Astrocyte (in vitro differentiated cells and primary cell): Measurements from ENCODE around the gene LPGAT1. TPM values are rescaled to one million over a fixed set of nuclear protein-coding genes. Genes with fewer than 3 reads are reported as not detected.

Source experiments
- DNase-seq: peaks from one replicate; pipeline ENCODE4 v3.0.0-alpha.2; 2010; ENCODE audit warnings: low read depth
- FAIRE-seq: peaks from 2 replicates; lab custom pipeline; 2011; peaks lifted over from hg19 to GRCh38; lab: Jason Lieb, UNC
- H2AFZ ChIP-seq: 2 replicates; pipeline ENCODE4 v1.6.0; 2012; ENCODE audit warnings: low read depth, low read length, inconsistent platforms
- H3K27ac ChIP-seq: 2 replicates; pipeline ENCODE4 v1.5.1; 2011; ENCODE audit warnings: low read depth, low read length, inconsistent platforms
- H3K27me3 ChIP-seq: 2 replicates; pipeline ENCODE4 v1.6.0; 2011; ENCODE audit warnings: low read length, inconsistent platforms; ENCODE audit not compliant: insufficient read depth
- H3K36me3 ChIP-seq: 2 replicates; pipeline ENCODE4 v1.5.1; 2011; ENCODE audit warnings: low read length, inconsistent platforms; ENCODE audit not compliant: insufficient read depth
- H3K4me1 ChIP-seq: 2 replicates; pipeline ENCODE4 v1.5.1; 2011; ENCODE audit warnings: low read length, inconsistent platforms; ENCODE audit not compliant: insufficient read depth
- H3K4me2 ChIP-seq: 2 replicates; pipeline ENCODE4 v1.6.0; 2012; ENCODE audit warnings: low read length, inconsistent platforms
- H3K4me3 ChIP-seq: 2 replicates; pipeline ENCODE4 v1.5.1; 2011; ENCODE audit warnings: low read depth, mild to moderate bottlenecking, low read length, inconsistent platforms; ENCODE audit not compliant: insufficient read depth
- H3K79me2 ChIP-seq: 2 replicates; pipeline ENCODE4 v1.6.0; 2012; ENCODE audit warnings: mild to moderate bottlenecking, low read length, inconsistent platforms; ENCODE audit not compliant: insufficient read depth
- H3K9ac ChIP-seq: 2 replicates; pipeline ENCODE4 v1.6.0; 2012; ENCODE audit warnings: mild to moderate bottlenecking, low read length, inconsistent platforms
- H3K9me3 ChIP-seq: 2 replicates; pipeline ENCODE4 v1.5.1; 2012; ENCODE audit warnings: low read depth, mild to moderate bottlenecking, low read length, inconsistent platforms; ENCODE audit not compliant: insufficient read depth
- H4K20me1 ChIP-seq: 2 replicates; pipeline ENCODE4 v1.6.0; 2012; ENCODE audit warnings: low read length, inconsistent platforms; ENCODE audit not compliant: insufficient read depth
- H3K27ac Mint-ChIP-seq: one replicate; pipeline ENCODE4 v1.8.0; 2021; ENCODE audit warnings: mild to moderate bottlenecking, mixed read lengths; ENCODE audit not compliant: unreplicated experiment
- H3K27me3 Mint-ChIP-seq: one replicate; pipeline ENCODE4 v1.8.0; 2021; ENCODE audit warnings: low read depth, mixed read lengths; ENCODE audit not compliant: unreplicated experiment
- H3K36me3 Mint-ChIP-seq: one replicate; pipeline ENCODE4 v1.8.0; 2021; ENCODE audit warnings: low read depth, mixed read lengths; ENCODE audit not compliant: unreplicated experiment
- H3K4me1 Mint-ChIP-seq: one replicate; pipeline ENCODE4 v1.8.0; 2021; ENCODE audit warnings: low read depth, mixed read lengths; ENCODE audit not compliant: unreplicated experiment
- H3K4me3 Mint-ChIP-seq: one replicate; pipeline ENCODE4 v1.8.0; 2021; ENCODE audit warnings: mild to moderate bottlenecking, moderate library complexity, mixed read lengths; ENCODE audit not compliant: unreplicated experiment
- H3K9me3 Mint-ChIP-seq: one replicate; pipeline ENCODE4 v1.8.0; 2021; ENCODE audit warnings: mild to moderate bottlenecking, mixed read lengths; ENCODE audit not compliant: unreplicated experiment
- CTCF ChIP-seq: IDR thresholded peaks from 2 replicates; pipeline ENCODE4 v1.5.1; 2011; ENCODE audit warnings: low read depth, mild to moderate bottlenecking, inconsistent platforms, low read length, moderate library complexity; ENCODE audit not compliant: insufficient read depth
- EZH2 ChIP-seq: IDR thresholded peaks from 2 replicates; pipeline ENCODE4 v1.6.1; 2012; ENCODE audit warnings: mild to moderate bottlenecking, low read length, inconsistent platforms; ENCODE audit not compliant: insufficient read depth
- total RNA-seq: library from RNA; stranded (reverse); gene quantifications from 2 replicates; pipeline ENCODE4 v1.2.1, GENCODE V29; 2021

LPGAT1 gene
- total RNA-seq, 1 donor from 2014 or later: 36.7 TPM

GRCh38 chr1:211788626-211789025 lies 41.9 kb downstream of the LPGAT1 start:
- H3K4me3 ChIP-seq: no peak overlapping the region
- peaks cover 5% of the 10 kb centered on the region for H3K36me3 Mint-ChIP-seq
- H3K36me3 ChIP-seq: peaks cover 2% of the 10 kb centered on the region
- no peak overlapping the region for H3K27ac ChIP-seq
- DNase-seq (no peak), FAIRE-seq (no peak)
- TF ChIP-seq EZH2 (no peak), CTCF (no peak)
- no peaks in the 10 kb centered on the region for H3K79me2 ChIP-seq
- H3K4me2 ChIP-seq: no peak overlapping the region
- H3K4me1 Mint-ChIP-seq: no peaks in the 10 kb centered on the region
- no peak overlapping the region for H3K4me3 Mint-ChIP-seq
- no peaks in the 10 kb centered on the region for H3K9me3 ChIP-seq
- H3K4me1 ChIP-seq: no peaks in the 10 kb centered on the region
- H3K27me3 Mint-ChIP-seq: no peaks in the 10 kb centered on the region
- no peak overlapping the region for H2AFZ ChIP-seq
- H3K9me3 Mint-ChIP-seq: no peaks in the 10 kb centered on the region
- no peaks in the 10 kb centered on the region for H4K20me1 ChIP-seq
- no peaks in the 10 kb centered on the region for H3K27me3 ChIP-seq
- H3K27ac Mint-ChIP-seq: no peak overlapping the region
- H3K9ac ChIP-seq: no peak overlapping the region

GRCh38 chr1:211783897-211784296 lies 46.7 kb downstream of the LPGAT1 start:
- peaks cover 2% of the 10 kb centered on the region for H3K36me3 ChIP-seq
- no peak for FAIRE-seq
- Mint-ChIP-seq H3K4me1 (no peaks in the 10 kb centered on the region), H3K4me3 (no peak overlapping the region), H3K9me3 (no peaks in the 10 kb centered on the region), H3K36me3 (peaks cover 4% of the 10 kb centered on the region), H3K27ac (no peak overlapping the region), H3K27me3 (no peaks in the 10 kb centered on the region)
- H4K20me1 ChIP-seq: no peaks in the 10 kb centered on the region
- no peaks in the 10 kb centered on the region for H3K9me3 ChIP-seq
- no peaks in the 10 kb centered on the region for H3K27me3 ChIP-seq
- H3K4me1 ChIP-seq: no peaks in the 10 kb centered on the region
- no peak overlapping the region for H3K4me3 ChIP-seq
- no peaks in the 10 kb centered on the region for H3K79me2 ChIP-seq
- H2AFZ ChIP-seq: no peak overlapping the region
- no peak overlapping the region for H3K9ac ChIP-seq
- H3K4me2 ChIP-seq: no peak overlapping the region
- DNase-seq: no peak
- TF ChIP-seq CTCF: no peak
- TF ChIP-seq EZH2: no peak
- H3K27ac ChIP-seq: no peak overlapping the region

DNA sequence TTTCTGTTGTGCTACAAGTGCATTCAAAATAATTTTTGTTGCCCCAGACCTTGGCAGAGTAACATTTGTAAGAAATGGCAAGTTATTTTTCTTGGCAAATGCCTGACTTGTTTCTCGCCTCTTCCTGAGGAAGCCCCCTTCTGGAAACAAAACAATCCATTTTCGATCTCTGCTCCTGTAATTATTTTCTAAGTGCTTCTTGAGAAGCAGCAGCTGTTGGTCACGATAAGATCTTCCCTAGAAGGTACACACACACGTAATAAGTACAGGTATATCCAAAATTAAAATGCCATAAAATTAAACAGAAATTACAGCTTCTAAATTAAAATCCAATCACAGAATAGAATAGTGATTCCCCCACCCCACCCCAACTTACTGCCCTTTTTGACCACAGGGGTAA lies 47.3 kb downstream of the LPGAT1 start:
- H3K79me2 ChIP-seq: no peaks in the 10 kb centered on the region
- no peak for TF ChIP-seq CTCF
- no peak for TF ChIP-seq EZH2
- Mint-ChIP-seq H3K36me3 (peaks cover 4% of the 10 kb centered on the region), H3K4me3 (no peak overlapping the region), H3K27ac (no peak overlapping the region), H3K9me3 (no peaks in the 10 kb centered on the region), H3K4me1 (no peaks in the 10 kb centered on the region), H3K27me3 (no peaks in the 10 kb centered on the region)
- no peaks in the 10 kb centered on the region for H3K27me3 ChIP-seq
- FAIRE-seq: no peak
- no peaks in the 10 kb centered on the region for H3K9me3 ChIP-seq
- no peak overlapping the region for H3K4me3 ChIP-seq
- peaks cover 2% of the 10 kb centered on the region for H3K36me3 ChIP-seq
- no peaks in the 10 kb centered on the region for H3K4me1 ChIP-seq
- no peak overlapping the region for H3K4me2 ChIP-seq
- H2AFZ ChIP-seq: no peak overlapping the region
- H4K20me1 ChIP-seq: no peaks in the 10 kb centered on the region
- H3K27ac ChIP-seq: no peak overlapping the region
- H3K9ac ChIP-seq: no peak overlapping the region
- DNase-seq: no peak
